MM.1S (cell line): ENCODE measurements around the gene CACNG7.

Experiments used
- CTCF ChIP-seq: fragments of 300-600 bp; sonication (generic); IDR thresholded peaks from 2 replicates; pipeline ENCODE4 v1.5.1; 2016; ENCODE audit warnings: antibody characterized with exemption, low read length, mixed read lengths
- EZH2 ChIP-seq: fragments of 300-600 bp; sonication (generic); optimal IDR thresholded peaks from 2 replicates; pipeline ENCODE3; 2017; ENCODE audit warnings: low read depth, mild to moderate bottlenecking, antibody characterized with exemption, low read length, mixed read lengths
- EZH2phosphoT487 ChIP-seq: fragments of 300-600 bp; sonication (generic); IDR thresholded peaks from 2 replicates; pipeline ENCODE4 v1.6.1; 2018; ENCODE audit warnings: antibody characterized with exemption, low read length

GRCh38 chr19:53875602-53876325, 33.3 kb upstream of the CACNG7 start:
- no peak for TF ChIP-seq CTCF
- TF ChIP-seq EZH2, result no peak
- no peak for TF ChIP-seq EZH2phosphoT487
